EL (cell line): ENCODE measurements around the gene PGPEP1.
"Not testable (repeated sequence)": the region's sequence is repeated elsewhere in the genome, so short reads cannot be mapped to it uniquely, and the experiment has no call there.

Experiments
- DNase-seq: peaks from one replicate; pipeline ENCODE4 v3.0.0-alpha.2; 2016

The PGPEP1 gene

GRCh38 chr19:18336121-18336520 is 4.3 kb upstream of the PGPEP1 start:
- DNase-seq, result no peak

GRCh38 chr19:18338541-18338940 is 1.9 kb upstream of the PGPEP1 start:
- DNase-seq, result no peak

GRCh38 chr19:18339723-18340122 is 675 bp upstream of the PGPEP1 start:
- peak; percentile 33 for DNase-seq

- peak; percentile 69 for DNase-seq
Observed at GRCh38 chr19:18340990-18341868, 831 bp downstream of the PGPEP1 start.

GRCh38 chr19:18342090-18342632 is 1.8 kb downstream of the PGPEP1 start:
- DNase-seq, result no peak

- DNase-seq, result no peak
Observed at GRCh38 chr19:18344582-18344950, 4.2 kb downstream of the PGPEP1 start.

- DNase-seq, result no peak
Observed at GRCh38 chr19:18345296-18345695, 4.9 kb downstream of the PGPEP1 start.

GRCh38 chr19:18346091-18346490 is 5.7 kb downstream of the PGPEP1 start:
- DNase-seq, result no peak

- no peak for DNase-seq
Observed at GRCh38 chr19:18348171-18348570, 7.8 kb downstream of the PGPEP1 start.

- DNase-seq, result not testable (repeated sequence)
Observed at GRCh38 chr19:18348818-18349339, 8.5 kb downstream of the PGPEP1 start.

- peak; percentile 59 for DNase-seq
Observed at GRCh38 chr19:18349524-18350128, 9.2 kb downstream of the PGPEP1 start.

- DNase-seq, result no peak
Observed at GRCh38 chr19:18350490-18350889, 10.1 kb downstream of the PGPEP1 start.

GRCh38 chr19:18351544-18351943 is 11.1 kb downstream of the PGPEP1 start:
- DNase-seq, result no peak

GRCh38 chr19:18353378-18354005 is 13.1 kb downstream of the PGPEP1 start:
- DNase-seq, result no peak

GRCh38 chr19:18354743-18355142 is 14.3 kb downstream of the PGPEP1 start:
- not testable (repeated sequence) for DNase-seq

- DNase-seq, result no peak
Observed at GRCh38 chr19:18357041-18357440, 16.6 kb downstream of the PGPEP1 start.

- no peak for DNase-seq
Observed at GRCh38 chr19:18361646-18362045, 21.2 kb downstream of the PGPEP1 start.

GRCh38 chr19:18362934-18363542 is 22.6 kb downstream of the PGPEP1 start:
- DNase-seq, result no peak

GRCh38 chr19:18363787-18364186 is 23.4 kb downstream of the PGPEP1 start:
- DNase-seq, result no peak

- not testable (repeated sequence) for DNase-seq
Observed at GRCh38 chr19:18364277-18364825, 24.0 kb downstream of the PGPEP1 start.

GRCh38 chr19:18364826-18365528 is 24.6 kb downstream of the PGPEP1 start:
- DNase-seq, result peak; percentile 100

- DNase-seq, result no peak
Observed at GRCh38 chr19:18366021-18366435, 25.6 kb downstream of the PGPEP1 start.
